ENCODE data around the gene SUPT3H. TPM values are rescaled to one million over a fixed set of nuclear protein-coding genes. Genes with fewer than 3 reads are reported as not detected.

SUPT3H gene
- total RNA-seq, 1 experiment from 2014 or later = 35.8 TPM

- DNase-seq (ENCODE audit: low read depth) = no peak
Measured at GRCh38 chr6:45123023-45123422, 254.7 kb downstream of the SUPT3H start.

- DNase-seq (ENCODE audit: low read depth) = no peak
Measured at GRCh38 chr6:45118754-45119153, 259.0 kb downstream of the SUPT3H start.

DNA sequence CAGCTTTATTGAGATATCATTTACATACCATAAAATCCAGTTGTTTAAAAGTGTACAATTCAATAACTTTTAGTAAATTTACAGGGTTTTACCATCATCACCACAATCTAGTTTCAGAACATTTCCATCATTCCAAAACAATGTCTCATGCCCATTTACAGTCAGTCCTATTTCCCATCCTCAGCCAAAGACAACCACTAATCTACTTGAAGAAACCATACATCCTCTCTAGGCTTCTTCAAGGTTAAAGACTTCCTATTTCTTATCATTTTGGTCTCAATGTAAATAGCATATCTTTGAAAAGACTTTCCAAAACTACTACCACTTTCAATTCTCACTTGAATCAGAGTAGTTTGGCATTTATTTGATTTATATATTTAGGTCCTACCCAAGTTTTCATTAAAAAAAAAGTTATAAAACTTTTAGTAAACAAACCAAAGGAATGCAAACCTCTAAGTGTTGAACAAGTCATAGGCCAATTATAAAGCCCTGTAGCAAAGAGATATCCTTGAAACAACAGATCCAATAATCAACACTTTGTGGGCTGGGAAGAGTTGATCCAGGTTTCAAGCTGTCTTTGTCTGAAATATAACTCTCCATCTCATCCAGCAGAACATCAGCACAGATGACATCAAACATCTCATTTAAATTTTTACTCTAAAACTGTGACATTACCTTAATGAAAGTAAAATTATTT is 260.9 kb downstream of the SUPT3H start:
- peak; percentile 73 for DNase-seq (ENCODE audit: low read depth)

- DNase-seq (ENCODE audit: low read depth) = peak; percentile 23
Measured at GRCh38 chr6:45115696-45116095, 262.0 kb downstream of the SUPT3H start.

DNA sequence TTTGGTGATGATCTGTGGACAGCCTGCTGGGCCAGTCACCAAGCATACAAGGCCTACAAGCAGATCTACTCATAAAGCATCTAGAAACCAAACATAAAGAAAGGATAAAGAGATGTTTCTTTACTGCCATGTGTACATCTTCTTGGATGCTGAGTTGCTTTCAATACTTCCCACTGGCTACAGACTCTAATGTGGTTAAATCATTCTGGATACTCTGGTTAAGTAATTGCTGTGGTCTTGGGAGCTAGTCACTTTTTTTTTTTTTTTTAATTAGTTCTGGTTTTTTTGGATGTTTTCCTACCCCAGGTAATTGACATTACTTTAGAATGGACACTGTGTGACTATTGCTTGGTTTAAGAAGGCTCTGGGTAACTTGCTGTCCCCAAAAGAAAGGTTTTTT is 265.0 kb downstream of the SUPT3H start:
- no peak for DNase-seq (ENCODE audit: low read depth)

DNA sequence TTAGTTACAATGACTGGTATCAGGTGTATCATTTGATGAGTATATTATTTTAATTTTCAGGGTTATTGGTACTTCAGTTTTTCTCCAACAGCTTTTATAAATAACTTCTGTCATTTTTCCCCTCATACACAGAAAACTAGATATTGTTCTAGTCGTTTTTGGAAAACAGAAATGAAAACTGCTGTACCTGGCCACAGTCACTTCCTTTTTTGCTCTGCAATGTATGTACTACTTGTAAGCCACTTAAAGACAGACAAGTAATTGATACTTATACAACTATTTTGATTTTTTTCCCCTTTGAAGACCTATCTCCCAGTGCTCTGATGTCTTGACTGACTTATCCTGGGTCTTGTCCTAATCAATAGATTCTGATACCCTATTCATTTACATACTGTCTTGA is 268.2 kb downstream of the SUPT3H start:
- no peak for DNase-seq (ENCODE audit: low read depth)

DNA sequence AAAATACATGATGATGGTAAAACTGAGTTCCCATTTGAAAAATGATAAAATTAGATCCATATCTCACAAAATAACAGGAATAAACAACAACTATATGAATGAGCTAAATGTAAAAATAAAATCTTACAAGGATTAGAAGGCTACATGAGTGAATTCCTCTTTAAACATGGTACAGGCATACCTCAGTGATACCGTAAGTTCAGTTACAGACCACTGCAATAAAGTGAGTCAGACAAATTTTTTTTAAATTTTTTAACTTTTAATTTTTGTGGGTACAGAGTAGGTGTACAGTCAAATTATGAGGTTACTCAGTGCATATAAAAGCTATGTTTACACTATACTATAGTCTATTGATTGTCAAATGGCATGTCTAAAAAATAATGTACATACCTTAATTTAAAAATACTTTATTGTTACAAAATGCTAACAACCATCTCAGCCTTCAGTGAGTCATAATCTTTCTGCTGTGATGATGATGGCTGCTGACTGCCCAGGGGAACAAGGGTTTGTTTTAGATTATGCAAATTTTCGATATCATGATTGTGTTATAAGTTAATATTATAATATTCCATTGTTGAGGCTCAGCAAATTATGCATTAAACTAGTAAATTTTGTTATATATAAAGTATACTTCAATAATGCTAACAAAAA is 272.4 kb downstream of the SUPT3H start:
- peak; percentile 39 for DNase-seq (ENCODE audit: low read depth)

DNA sequence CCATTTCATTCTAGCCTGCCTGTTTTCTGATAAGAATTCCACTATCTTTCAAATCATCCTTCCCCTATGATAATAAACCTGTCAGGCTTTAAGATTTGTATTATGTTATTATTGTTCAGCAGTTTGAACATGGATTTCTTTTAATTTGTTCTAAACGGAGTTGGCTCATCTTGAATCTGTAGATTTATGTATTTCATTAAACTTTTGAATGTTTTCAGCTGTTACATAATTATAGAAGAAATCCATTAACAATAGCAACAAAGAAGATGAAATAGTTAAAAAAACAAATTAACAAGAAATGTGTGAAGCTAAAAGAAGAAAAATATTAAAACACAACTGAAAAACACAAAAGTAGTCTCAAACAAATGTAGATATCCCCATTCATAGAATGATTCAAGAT is 273.3 kb downstream of the SUPT3H start:
- no peak for DNase-seq (ENCODE audit: low read depth)

- no peak for DNase-seq (ENCODE audit: low read depth)
Measured at GRCh38 chr6:45098256-45098655, 279.5 kb downstream of the SUPT3H start.

- DNase-seq (ENCODE audit: low read depth) = no peak
Measured at GRCh38 chr6:45094831-45095230, 282.9 kb downstream of the SUPT3H start.

DNA sequence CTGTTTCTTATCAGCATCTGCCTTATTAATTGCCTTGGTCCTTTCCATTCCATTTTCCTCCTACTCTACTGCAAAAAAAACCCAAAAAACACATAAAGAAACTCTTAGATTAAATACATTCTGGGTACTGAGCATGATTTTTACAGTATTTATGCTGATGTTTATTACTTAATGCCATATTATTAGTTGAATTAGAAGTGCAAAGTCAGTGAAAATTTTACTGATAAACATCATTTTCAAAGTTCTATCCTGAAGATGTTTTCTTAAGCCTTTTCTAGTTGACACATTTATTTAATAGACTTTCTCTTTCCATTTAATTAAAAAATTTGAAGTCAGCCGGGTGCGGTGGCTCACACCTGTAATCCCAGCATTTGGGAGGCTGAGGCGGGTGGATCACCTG is 285.6 kb downstream of the SUPT3H start:
- no peak for DNase-seq (ENCODE audit: low read depth)

- DNase-seq (ENCODE audit: low read depth) = no peak
Measured at GRCh38 chr6:45086360-45087084, 291.2 kb downstream of the SUPT3H start.

DNA sequence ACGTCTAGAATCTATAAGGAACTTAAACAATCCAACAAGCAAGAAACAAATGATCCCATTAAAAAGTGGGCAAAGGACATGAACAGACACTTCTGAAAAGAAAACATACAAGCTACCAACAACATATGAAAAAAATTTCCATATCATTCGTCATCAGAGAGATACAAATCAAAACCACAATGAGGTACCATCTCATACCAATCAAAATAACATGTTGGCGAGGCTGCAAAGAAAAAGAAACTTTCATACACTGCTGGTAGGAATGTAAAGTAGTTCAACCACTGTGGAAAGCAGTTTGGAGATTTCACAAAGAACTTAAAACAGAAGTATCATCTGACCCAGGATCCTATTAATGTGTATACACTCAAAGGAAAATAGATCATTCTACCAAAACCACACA is 293.5 kb downstream of the SUPT3H start:
- no peak for DNase-seq (ENCODE audit: low read depth)

DNA sequence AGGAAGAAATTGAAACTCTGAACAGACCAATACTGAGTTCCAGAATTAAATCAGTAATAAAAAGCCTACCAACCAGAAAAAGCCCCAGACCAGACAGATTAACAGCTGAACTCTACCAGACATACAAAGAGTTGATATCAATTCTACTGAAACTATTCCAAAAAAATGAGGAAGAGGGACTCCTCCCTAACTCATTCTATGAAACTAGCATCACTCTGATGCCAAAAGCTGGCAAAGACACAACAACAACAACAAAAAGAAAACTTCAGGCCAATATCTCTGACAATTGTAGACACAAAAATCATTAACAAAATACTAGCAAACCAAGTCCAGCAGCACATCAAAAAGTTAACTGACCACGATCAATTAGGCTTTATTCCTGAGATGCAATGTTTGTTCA is 295.6 kb downstream of the SUPT3H start:
- DNase-seq (ENCODE audit: low read depth) = no peak

DNA sequence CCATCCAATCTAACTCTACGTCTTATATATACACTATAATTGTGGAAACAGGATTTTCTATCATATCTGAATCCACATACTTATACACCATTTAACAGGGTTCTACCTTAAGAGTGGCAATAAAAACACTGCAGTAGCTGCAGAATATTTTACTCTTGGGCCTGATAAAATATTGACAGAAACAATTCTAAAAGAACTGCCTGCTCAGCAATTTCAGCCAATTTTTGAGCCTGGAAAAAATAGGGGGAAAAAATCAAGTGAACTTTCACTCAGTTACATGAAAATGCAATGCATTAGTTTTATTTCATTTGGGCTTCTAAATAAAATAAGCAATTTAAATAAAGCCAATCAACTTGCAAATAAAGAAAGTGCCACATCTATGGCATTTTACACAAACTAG is 296.1 kb downstream of the SUPT3H start:
- DNase-seq (ENCODE audit: low read depth) = no peak

- no peak for DNase-seq (ENCODE audit: low read depth)
Measured at GRCh38 chr6:45078432-45078831, 299.3 kb downstream of the SUPT3H start.

GRCh38 chr6:45076217-45076930 is 301.4 kb downstream of the SUPT3H start:
- no peak for DNase-seq (ENCODE audit: low read depth)

DNA sequence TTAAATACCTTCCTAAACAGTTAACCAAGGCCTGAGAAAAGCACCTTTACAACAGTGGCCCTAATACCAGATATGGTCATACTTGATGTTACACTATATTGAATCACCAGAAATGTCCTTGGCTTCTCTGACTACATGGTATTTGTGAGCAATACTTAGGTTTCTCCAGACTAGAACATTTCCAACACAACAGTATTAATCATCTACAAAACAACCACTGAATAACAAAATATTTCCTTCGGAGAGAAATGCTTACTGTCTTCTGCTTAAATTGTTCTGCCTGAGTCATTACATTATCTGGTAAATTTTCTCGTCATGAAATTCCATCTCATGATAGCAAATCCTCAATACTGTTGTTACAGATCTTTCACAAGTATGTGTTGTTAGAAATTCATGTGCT is 302.5 kb downstream of the SUPT3H start:
- DNase-seq (ENCODE audit: low read depth) = peak; percentile 48

GRCh38 chr6:45074439-45074838 is 303.3 kb downstream of the SUPT3H start:
- no peak for DNase-seq (ENCODE audit: low read depth)

GRCh38 chr6:45073771-45074170 is 304.0 kb downstream of the SUPT3H start:
- no peak for DNase-seq (ENCODE audit: low read depth)

- no peak for DNase-seq (ENCODE audit: low read depth)
Measured at GRCh38 chr6:45072673-45073072, 305.1 kb downstream of the SUPT3H start.

GRCh38 chr6:45072016-45072415 is 305.7 kb downstream of the SUPT3H start:
- no peak for DNase-seq (ENCODE audit: low read depth)
